IMR-90 (cell line): ENCODE data around the gene TEPSIN. TPM values are rescaled to one million over a fixed set of nuclear protein-coding genes. Genes with fewer than 3 reads are reported as not detected.

Source experiments
- ATAC-seq: fragments of 200-7000 bp; cut with Tn5 transposase; 2 replicates; pipeline ENCODE4 v1.9.1; 2020; ENCODE audit warnings: low read depth, mild to moderate bottlenecking, moderate library complexity
- BruUV-seq: library from RNA; stranded (reverse); fragments of 400-500 nt; replicated peaks from 2 replicates; lab custom pipeline; 2021; lab: Mats Ljungman, UMichigan
- CTCF ChIA-PET: fragments of 300-600 bp; formaldehyde crosslinking; extraction: SDS; loops from one replicate; lab custom pipeline; 2021; ENCODE audit warnings: antibody characterized with exemption; lab: Yijun Ruan, JAX
- POLR2A ChIA-PET: fragments of 300-600 bp; sonication (Branson Sonifier 250); formaldehyde crosslinking; loops from one replicate; lab custom pipeline; 2022; ENCODE audit warnings: antibody characterized with exemption; ENCODE audit not compliant: unreplicated experiment; lab: Charles Lee
- DNase-seq: peaks from one replicate; pipeline ENCODE4 v3.0.0; 2013
- H2AFZ ChIP-seq: replicated peaks from 2 replicates; pipeline ENCODE3; 2013; ENCODE audit warnings: low read length, mild to moderate bottlenecking; ENCODE audit not compliant: poor library complexity
- H2AK5ac ChIP-seq: 2 replicates; pipeline ENCODE4 v1.6.1; 2013; ENCODE audit warnings: low read depth, low read length, inconsistent platforms
- H2AK9ac ChIP-seq: replicated peaks from 2 replicates; pipeline ENCODE3; 2013; ENCODE audit warnings: mild to moderate bottlenecking, low read depth, low read length, moderate library complexity; ENCODE audit not compliant: poor library complexity
- H2BK120ac ChIP-seq: 2 replicates; pipeline ENCODE4 v1.6.1; 2013; ENCODE audit warnings: low read depth, low read length, inconsistent platforms
- H2BK15ac ChIP-seq: 3 replicates; pipeline ENCODE4 v1.6.1; 2013; ENCODE audit warnings: low read depth, low read length, inconsistent platforms
- H2BK20ac ChIP-seq: 2 replicates; pipeline ENCODE4 v1.6.1; 2013; ENCODE audit warnings: low read depth, mild to moderate bottlenecking, inconsistent platforms, low read length, moderate library complexity
- H2BK5ac ChIP-seq: 2 replicates; pipeline ENCODE4 v1.6.1; 2013; ENCODE audit warnings: mild to moderate bottlenecking, low read depth, low read length, inconsistent platforms; ENCODE audit not compliant: poor library complexity, severe bottlenecking
- H3K14ac ChIP-seq: replicated peaks from 2 replicates; pipeline ENCODE4 v1.6.1; 2013; ENCODE audit warnings: low read depth, low read length, inconsistent platforms
- H3K18ac ChIP-seq: 2 replicates; pipeline ENCODE4 v1.6.1; 2013; ENCODE audit warnings: low read depth, low read length, control low read depth
- H3K23ac ChIP-seq: 2 replicates; pipeline ENCODE4 v1.6.1; 2013; ENCODE audit warnings: low read depth, low read length, inconsistent platforms
- H3K27ac ChIP-seq: 2 replicates; pipeline ENCODE4 v1.5.1; 2013; ENCODE audit warnings: mild to moderate bottlenecking, control low read depth, low read length; ENCODE audit not compliant: insufficient read depth
- H3K27me3 ChIP-seq: 2 replicates; pipeline ENCODE4 v1.6.1; 2013; ENCODE audit warnings: low read length; ENCODE audit not compliant: control insufficient read depth, insufficient read depth
- H3K36me3 ChIP-seq: 2 replicates; pipeline ENCODE4 v1.6.1; 2013; ENCODE audit warnings: low read length, mixed read lengths; ENCODE audit not compliant: control insufficient read depth, insufficient read depth
- H3K4ac ChIP-seq: 2 replicates; pipeline ENCODE4 v1.6.1; 2013; ENCODE audit warnings: low read depth, low read length, inconsistent platforms
- H3K4me1 ChIP-seq: 2 replicates; pipeline ENCODE4 v1.6.1; 2013; ENCODE audit warnings: low read length, mixed read lengths; ENCODE audit not compliant: control insufficient read depth, insufficient read depth
- H3K4me2 ChIP-seq: 2 replicates; pipeline ENCODE4 v1.6.1; 2013; ENCODE audit warnings: low read depth, mild to moderate bottlenecking, control low read depth, low read length, moderate library complexity
- H3K4me3 ChIP-seq: 2 replicates; pipeline ENCODE4 v1.5.1; 2013; ENCODE audit warnings: low read depth, mild to moderate bottlenecking, control low read depth, low read length, moderate library complexity; ENCODE audit not compliant: insufficient read depth
- H3K56ac ChIP-seq: 2 replicates; pipeline ENCODE4 v1.6.1; 2013; ENCODE audit warnings: low read length, inconsistent platforms; ENCODE audit not compliant: insufficient read depth; ENCODE audit errors: extremely low read depth
- H3K79me1 ChIP-seq, 2 experiments: 2 replicates each; pipeline ENCODE4 v1.6.1; 2013; ENCODE audit warnings: low read length in 2 of 2, inconsistent platforms in 1 of 2, low read depth in 1 of 2
- H3K9ac ChIP-seq: 2 replicates; pipeline ENCODE4 v1.6.1; 2013; ENCODE audit warnings: low read depth, low read length, control low read depth
- H3K9me1 ChIP-seq: 2 replicates; pipeline ENCODE4 v1.6.1; 2013; ENCODE audit warnings: low read length, inconsistent platforms; ENCODE audit not compliant: insufficient read depth
- H3K9me3 ChIP-seq: 2 replicates; pipeline ENCODE4 v1.6.1; 2013; ENCODE audit warnings: low read length; ENCODE audit not compliant: control insufficient read depth, insufficient read depth
- H4K20me1 ChIP-seq: 2 replicates; pipeline ENCODE4 v1.6.1; 2013; ENCODE audit warnings: low read length, inconsistent platforms; ENCODE audit not compliant: insufficient read depth
- H4K5ac ChIP-seq: 2 replicates; pipeline ENCODE4 v1.6.1; 2013; ENCODE audit warnings: mild to moderate bottlenecking, low read depth, low read length, control low read depth
- H4K8ac ChIP-seq, 2 experiments: 2 replicates each; pipeline ENCODE4 v1.6.1; 2013; ENCODE audit warnings: low read depth in 2 of 2, low read length in 2 of 2, control low read depth in 1 of 2, inconsistent platforms in 1 of 2
- H4K91ac ChIP-seq: 2 replicates; pipeline ENCODE4 v1.6.1; 2013; ENCODE audit warnings: low read depth, low read length, inconsistent platforms; ENCODE audit not compliant: insufficient read depth
- BHLHE40 ChIP-seq: fragments of 150-350 bp; IDR thresholded peaks from 2 replicates; pipeline ENCODE4 v1.6.1; 2016; ENCODE audit warnings: mild to moderate bottlenecking, low read depth, low read length
- CEBPB ChIP-seq: IDR thresholded peaks from 2 replicates; pipeline ENCODE4 v1.6.1; 2012; ENCODE audit warnings: low read depth, low read length, improper control_type of control experiment
- POLR2A ChIP-seq: IDR thresholded peaks from 2 replicates; pipeline ENCODE4 v1.6.1; 2012; ENCODE audit warnings: mild to moderate bottlenecking, low read depth, low read length
- RAD21 ChIP-seq: IDR thresholded peaks from 2 replicates; pipeline ENCODE4 v1.6.1; 2012; ENCODE audit warnings: low read length, improper control_type of control experiment
- RCOR1 ChIP-seq: IDR thresholded peaks from 2 replicates; pipeline ENCODE4 v1.6.1; 2012; ENCODE audit warnings: mild to moderate bottlenecking, low read length, improper control_type of control experiment; ENCODE audit not compliant: insufficient replicate concordance
- RFX5 ChIP-seq: IDR thresholded peaks from 2 replicates; pipeline ENCODE4 v1.8.0; 2012; ENCODE audit warnings: low read depth, mild to moderate bottlenecking, low read length, moderate library complexity
- SMC3 ChIP-seq: fragments of 150-350 bp; IDR thresholded peaks from 2 replicates; pipeline ENCODE4 v1.6.1; 2016; ENCODE audit warnings: low read depth, mild to moderate bottlenecking, antibody characterized with exemption, low read length, moderate library complexity
- WGBS, 2 experiments: methylation state at CpG; one replicate each; pipeline versions ENCODE4 v1.1.5 to v1.1.7; 2013; ENCODE audit warnings: missing lambda C conversion rate in 2 of 2; ENCODE audit not compliant: insufficient read length in 1 of 2; ENCODE audit errors: extremely low coverage in 2 of 2; 5-methylcytosine and 5-hydroxymethylcytosine counted together
- dilution Hi-C: fragments of 300-500 bp; cut with HindIII; formaldehyde crosslinking; loops from one replicate; pipeline ENCODE4 v1.14.3; 2018; ENCODE audit warnings: low sequenced_read_pairs; ENCODE audit not compliant: unreplicated experiment
- in situ Hi-C: fragments of 300-500 bp; cut with MboI; formaldehyde crosslinking; loops from 3 replicates; pipeline ENCODE4 v1.14.3; 2019; ENCODE audit warnings: low sequenced_read_pairs, inconsistent platforms, mixed read lengths
- intact Hi-C: fragments of 100-400 bp; cut with micrococcal nuclease; formaldehyde crosslinking; loops from 2 replicates; pipeline ENCODE4 v1.10.0; 2022
- polyA plus RNA-seq, 3 experiments: library from polyadenylated mRNA; depleted of rRNA; stranded (reverse); fragments of >200 nt; gene quantifications; 2 replicates each; pipeline ENCODE4 v1.2.3, GENCODE V29; 2012; ENCODE audit warnings: low replicate concordance in 1 of 3
- total RNA-seq: library from RNA; depleted of rRNA; stranded (reverse); fragments of >200 nt; gene quantifications from 2 replicates; pipeline ENCODE4 v1.2.3, GENCODE V29; 2012
- TF ChIP-seq, protein P1 (sequence below): fragments of 150-350 bp; IDR thresholded peaks from 2 replicates; pipeline ENCODE4 v1.6.1; 2017; ENCODE audit warnings: mild to moderate bottlenecking, antibody characterized with exemption, low read length, low read depth

TEPSIN gene
- total and polyA plus RNA-seq, 2 of the 4 experiments (the other 2 are of a cell fraction): 3.2 to 28.1 TPM

DNA sequence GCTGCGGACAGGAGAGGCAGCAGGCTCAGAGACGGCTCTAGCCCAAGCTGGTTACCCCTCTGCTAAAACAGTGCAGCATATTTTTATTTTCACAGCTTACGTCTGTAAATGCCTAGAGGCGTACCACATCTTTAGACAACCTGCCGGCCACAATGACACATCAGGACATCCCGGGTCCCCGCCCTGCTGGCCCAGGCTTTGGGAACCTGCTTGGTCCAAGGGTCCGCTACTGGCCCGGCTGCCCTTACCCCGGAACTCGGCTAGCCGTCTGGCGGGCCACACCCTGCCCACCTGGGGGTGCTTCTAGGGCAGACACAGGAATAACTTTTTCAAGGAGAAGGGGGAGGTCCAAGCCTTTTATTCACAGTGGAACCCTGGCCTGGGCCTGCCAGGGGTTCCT is 20.4 kb downstream of the TEPSIN start:
- Histone ChIP-seq H4K5ac (no peak overlapping the region), H3K27ac (no peak overlapping the region), H3K14ac (no peak overlapping the region), H3K23ac (no peak overlapping the region), H2BK15ac (no peak overlapping the region), H3K9me3 (no peaks in the 10 kb centered on the region), H2BK5ac (no peak overlapping the region), H2AK9ac (no peak overlapping the region), H4K91ac (no peak overlapping the region), H3K18ac (no peak overlapping the region), H2BK20ac (no peak overlapping the region), H4K20me1 (no peaks in the 10 kb centered on the region; the same call in 1 of the 2 replicates), H3K9me1 (no peaks in the 10 kb centered on the region; the same call in none of the 2 replicates), H3K27me3 (no peaks in the 10 kb centered on the region), H4K8ac (no peak overlapping the region), H2AK5ac (no peak overlapping the region), H3K4me2 (no peak overlapping the region), H3K4me1 (peaks cover 6% of the 10 kb centered on the region; the same call in 1 of the 2 replicates), H2AFZ (no peak overlapping the region), H3K56ac (no peak overlapping the region), H3K4me3 (no peak overlapping the region), H3K79me1 (peaks cover 11 to 23% of the 10 kb centered on the region in 2 experiments; a peak in 3 of 4 replicates), H3K9ac (no peak overlapping the region), H3K4ac (no peak overlapping the region), H2BK120ac (no peak overlapping the region), H3K36me3 (peaks cover 5% of the 10 kb centered on the region; the same call in 1 of the 2 replicates)
- POLR2A ChIA-PET: no interaction called here
- CTCF ChIA-PET: no interaction called here
- in situ Hi-C loops (no loop called here), intact Hi-C loops (no loop called here), dilution Hi-C loops (no loop called here)
- TF ChIP-seq RAD21 (no peak), RCOR1 (no peak), POLR2A (no peak), BHLHE40 (no peak), RFX5 (no peak), CEBPB (no peak), SMC3 (no peak)
- TF ChIP-seq, protein P1, sequence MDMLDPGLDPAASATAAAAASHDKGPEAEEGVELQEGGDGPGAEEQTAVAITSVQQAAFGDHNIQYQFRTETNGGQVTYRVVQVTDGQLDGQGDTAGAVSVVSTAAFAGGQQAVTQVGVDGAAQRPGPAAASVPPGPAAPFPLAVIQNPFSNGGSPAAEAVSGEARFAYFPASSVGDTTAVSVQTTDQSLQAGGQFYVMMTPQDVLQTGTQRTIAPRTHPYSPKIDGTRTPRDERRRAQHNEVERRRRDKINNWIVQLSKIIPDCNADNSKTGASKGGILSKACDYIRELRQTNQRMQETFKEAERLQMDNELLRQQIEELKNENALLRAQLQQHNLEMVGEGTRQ: no peak
- DNase-seq (no peak), ATAC-seq (no peak)
- 90% methylated on average over 5 of the region's 13 CpGs; no CpG with 5 or more reads in 1 of the 2 experiments for WGBS, 2 experiments
- no TSS peak for BruUV-seq
